Measurements from ENCODE around the gene NUDCD3.

Gene NUDCD3

GRCh38 chr7:44477063-44477830 lies 13.2 kb downstream of the NUDCD3 start:
- peak; percentile 34 for DNase-seq

- no peak for DNase-seq
Measured at GRCh38 chr7:44476313-44476712, 14.1 kb downstream of the NUDCD3 start.

GRCh38 chr7:44473295-44473694 lies 17.2 kb downstream of the NUDCD3 start:
- no peak for DNase-seq

GRCh38 chr7:44472843-44473242 lies 17.6 kb downstream of the NUDCD3 start:
- DNase-seq: no peak

- DNase-seq: no peak
Measured at GRCh38 chr7:44471850-44472249, 18.6 kb downstream of the NUDCD3 start.

- DNase-seq: no peak
Measured at GRCh38 chr7:44471436-44471835, 19.0 kb downstream of the NUDCD3 start.

GRCh38 chr7:44470628-44471245 lies 19.7 kb downstream of the NUDCD3 start:
- no peak for DNase-seq

- no peak for DNase-seq
Measured at GRCh38 chr7:44470135-44470479, 20.4 kb downstream of the NUDCD3 start.

- DNase-seq: no peak
Measured at GRCh38 chr7:44469461-44470134, 20.9 kb downstream of the NUDCD3 start.

GRCh38 chr7:44467217-44467548 lies 23.3 kb downstream of the NUDCD3 start:
- DNase-seq: no peak

- DNase-seq: no peak
Measured at GRCh38 chr7:44466300-44467216, 23.9 kb downstream of the NUDCD3 start.

- no peak for DNase-seq
Measured at GRCh38 chr7:44465490-44465889, 25.0 kb downstream of the NUDCD3 start.

- no peak for DNase-seq
Measured at GRCh38 chr7:44463169-44463808, 27.2 kb downstream of the NUDCD3 start.

- DNase-seq: no peak
Measured at GRCh38 chr7:44461387-44461786, 29.1 kb downstream of the NUDCD3 start.

GRCh38 chr7:44460325-44460724 lies 30.1 kb downstream of the NUDCD3 start:
- DNase-seq: no peak

GRCh38 chr7:44455155-44455554 lies 35.3 kb downstream of the NUDCD3 start:
- no peak for DNase-seq

- DNase-seq: no peak
Measured at GRCh38 chr7:44454348-44454747, 36.1 kb downstream of the NUDCD3 start.

- no peak for DNase-seq
Measured at GRCh38 chr7:44451123-44451522, 39.3 kb downstream of the NUDCD3 start.

GRCh38 chr7:44449584-44449928 lies 40.9 kb downstream of the NUDCD3 start:
- DNase-seq: no peak

- no peak for DNase-seq
Measured at GRCh38 chr7:44448922-44449583, 41.4 kb downstream of the NUDCD3 start.

GRCh38 chr7:44447874-44448425 lies 42.5 kb downstream of the NUDCD3 start:
- no peak for DNase-seq

All from NCI-H146 (cell line).